Neural progenitor cell (in vitro differentiated cells): Measurements from ENCODE around the gene MAP2K2.

Experiments
- EZH2 ChIP-seq: fragments of 200-600 bp; sonication (generic); IDR thresholded peaks from 2 replicates; pipeline ENCODE4 v1.6.1; 2017; ENCODE audit warnings: antibody characterized with exemption, mild to moderate bottlenecking, moderate library complexity
- EZH2phosphoT487 ChIP-seq: fragments of 200-600 bp; sonication (generic); IDR thresholded peaks from 2 replicates; pipeline ENCODE4 v1.6.1; 2017; ENCODE audit warnings: antibody characterized with exemption
- TF ChIP-seq, protein P1 (sequence below): fragments of 200-600 bp; sonication (generic); IDR thresholded peaks from 2 replicates; pipeline ENCODE4 v1.5.1; 2017; ENCODE audit warnings: antibody characterized with exemption, mild to moderate bottlenecking

DNA sequence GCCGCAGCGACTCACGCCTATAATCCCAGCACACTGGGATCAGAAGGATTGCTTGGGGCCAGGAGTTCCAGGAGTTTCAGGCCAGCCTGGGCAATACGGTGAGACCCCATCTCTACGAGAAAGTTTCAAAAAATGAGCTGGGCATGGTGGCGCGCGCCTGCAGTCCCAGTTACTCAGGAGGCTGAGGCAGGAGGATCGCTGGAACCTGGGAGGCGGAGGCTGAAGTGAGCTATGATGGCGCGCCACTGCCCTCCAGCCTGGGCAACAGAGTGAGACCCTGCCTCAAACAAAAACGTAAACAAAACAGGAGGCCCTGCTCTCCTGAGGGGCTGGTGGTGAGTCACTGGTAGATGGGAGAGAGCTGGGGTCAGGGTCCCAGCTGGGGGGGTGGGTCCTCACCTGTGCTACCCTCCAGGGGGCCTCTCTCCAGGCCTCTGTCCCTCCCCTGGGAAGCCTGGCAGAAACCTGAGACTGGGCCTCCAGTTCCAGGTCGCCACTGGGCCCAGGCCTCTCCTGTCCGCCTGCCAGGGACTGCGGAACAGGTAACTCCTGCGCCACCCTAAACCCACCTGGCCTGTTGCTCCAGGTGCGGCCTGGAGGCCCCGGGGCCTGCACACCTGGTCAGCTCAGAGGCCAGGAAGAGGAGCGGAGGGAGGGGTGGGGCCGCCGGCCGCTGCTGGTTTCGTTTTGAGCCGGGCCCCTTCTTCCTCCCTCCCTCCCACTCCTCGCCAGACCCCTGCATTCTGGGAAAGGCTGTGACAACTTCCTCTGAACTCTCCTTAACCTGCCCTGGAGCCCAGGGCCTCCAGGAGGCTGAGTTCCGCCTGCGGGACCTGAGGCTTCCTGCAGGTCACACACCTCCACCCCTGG lies 40.0 kb downstream of the MAP2K2 start:
- TF ChIP-seq, protein P1, sequence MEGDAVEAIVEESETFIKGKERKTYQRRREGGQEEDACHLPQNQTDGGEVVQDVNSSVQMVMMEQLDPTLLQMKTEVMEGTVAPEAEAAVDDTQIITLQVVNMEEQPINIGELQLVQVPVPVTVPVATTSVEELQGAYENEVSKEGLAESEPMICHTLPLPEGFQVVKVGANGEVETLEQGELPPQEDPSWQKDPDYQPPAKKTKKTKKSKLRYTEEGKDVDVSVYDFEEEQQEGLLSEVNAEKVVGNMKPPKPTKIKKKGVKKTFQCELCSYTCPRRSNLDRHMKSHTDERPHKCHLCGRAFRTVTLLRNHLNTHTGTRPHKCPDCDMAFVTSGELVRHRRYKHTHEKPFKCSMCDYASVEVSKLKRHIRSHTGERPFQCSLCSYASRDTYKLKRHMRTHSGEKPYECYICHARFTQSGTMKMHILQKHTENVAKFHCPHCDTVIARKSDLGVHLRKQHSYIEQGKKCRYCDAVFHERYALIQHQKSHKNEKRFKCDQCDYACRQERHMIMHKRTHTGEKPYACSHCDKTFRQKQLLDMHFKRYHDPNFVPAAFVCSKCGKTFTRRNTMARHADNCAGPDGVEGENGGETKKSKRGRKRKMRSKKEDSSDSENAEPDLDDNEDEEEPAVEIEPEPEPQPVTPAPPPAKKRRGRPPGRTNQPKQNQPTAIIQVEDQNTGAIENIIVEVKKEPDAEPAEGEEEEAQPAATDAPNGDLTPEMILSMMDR = no peak
- TF ChIP-seq EZH2 (no peak), EZH2phosphoT487 (no peak)
